NCI-H1417 (cell line): ENCODE data around the gene GFRA1.

Source experiments
- DNase-seq, 3 experiments: peaks; one replicate each; lab custom pipeline; 2025; lab: John Stamatoyannopoulos, UW

GFRA1 gene

DNA sequence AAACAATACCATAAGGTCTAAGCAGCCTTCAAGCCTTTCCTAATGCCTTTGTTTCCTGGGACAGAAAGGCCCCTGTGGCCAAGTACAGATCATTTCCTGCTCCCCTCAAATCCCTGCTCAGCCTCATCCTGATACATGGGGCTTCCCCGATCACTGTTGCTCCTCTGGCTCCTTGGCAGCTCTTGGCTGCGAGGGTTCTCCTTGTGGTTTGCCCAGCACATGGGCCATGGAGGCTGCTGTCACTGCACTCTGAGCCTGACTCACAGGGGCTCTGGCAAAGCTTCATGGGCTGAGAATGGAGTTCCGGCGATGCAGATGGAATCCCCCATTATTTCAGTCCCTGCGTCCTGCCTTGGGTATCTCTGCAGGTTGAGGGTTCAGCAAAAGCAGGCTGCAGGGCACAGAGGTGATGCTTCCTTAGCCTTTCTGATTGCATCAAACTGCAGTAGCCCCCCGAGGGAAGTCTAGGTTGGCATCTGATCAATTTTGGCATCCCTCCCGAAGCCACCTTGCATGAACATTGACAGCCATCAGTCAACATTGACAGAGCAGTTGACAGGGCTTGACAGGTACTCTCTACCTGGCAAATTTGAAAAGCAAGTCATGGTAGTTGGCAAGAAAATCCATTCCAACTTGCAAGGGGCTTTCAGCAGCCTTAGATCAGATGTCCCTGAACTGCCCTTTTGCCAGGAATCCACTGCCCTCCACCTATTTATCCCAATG lies 168.6 kb downstream of the GFRA1 start:
- DNase-seq = no peak

DNA sequence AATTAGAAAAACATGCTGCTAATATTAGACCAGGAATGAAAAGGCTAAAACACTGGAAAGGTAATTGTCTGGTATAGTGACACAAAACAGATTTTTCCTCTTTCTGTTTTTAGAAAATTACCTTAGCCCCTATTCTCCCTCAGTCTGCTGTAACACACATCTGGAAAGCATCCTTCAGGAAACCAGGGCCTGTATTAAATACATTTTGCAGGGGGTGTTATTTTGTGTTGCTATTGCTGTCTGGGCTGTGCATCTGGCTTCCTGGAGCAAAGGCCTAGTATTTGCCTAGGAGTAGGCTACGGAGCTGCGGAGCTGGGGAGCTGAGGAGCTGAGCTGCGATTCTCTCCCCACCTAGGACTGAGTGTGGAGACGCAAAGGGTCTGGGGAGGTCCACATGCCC lies 169.3 kb downstream of the GFRA1 start:
- no peak for DNase-seq

DNA sequence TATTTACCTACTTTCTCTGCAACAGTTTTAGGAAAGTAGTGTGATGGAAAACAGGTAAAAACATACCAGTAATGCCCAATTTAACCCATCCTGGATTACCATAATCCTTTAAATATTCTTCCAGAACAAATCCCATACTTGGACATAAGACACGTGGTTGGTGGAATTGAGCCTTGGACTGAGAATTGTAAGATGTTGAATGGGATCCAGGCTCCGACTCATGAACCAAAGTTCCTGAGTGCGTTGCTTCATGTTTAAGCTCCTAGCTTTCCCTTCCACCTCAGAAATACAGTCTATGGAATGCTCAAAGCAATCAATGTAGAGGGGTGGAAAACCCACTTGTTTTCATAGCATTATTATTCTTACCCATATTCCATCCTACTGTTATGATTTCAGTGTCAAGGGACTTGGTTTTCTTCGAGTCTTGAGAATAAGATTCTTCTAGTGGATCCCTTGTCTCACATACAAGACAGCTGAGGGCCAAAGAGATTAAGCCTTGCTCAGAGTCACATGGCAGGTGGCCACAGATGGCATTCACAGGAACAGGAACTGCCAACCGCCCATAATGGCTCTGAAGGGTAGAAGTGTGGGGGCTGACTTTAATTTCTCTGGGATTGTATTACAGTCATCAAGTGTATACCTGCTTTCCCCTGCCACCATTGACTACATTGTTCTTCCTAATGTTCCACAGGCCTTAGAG lies 171.2 kb downstream of the GFRA1 start:
- DNase-seq = no peak

DNA sequence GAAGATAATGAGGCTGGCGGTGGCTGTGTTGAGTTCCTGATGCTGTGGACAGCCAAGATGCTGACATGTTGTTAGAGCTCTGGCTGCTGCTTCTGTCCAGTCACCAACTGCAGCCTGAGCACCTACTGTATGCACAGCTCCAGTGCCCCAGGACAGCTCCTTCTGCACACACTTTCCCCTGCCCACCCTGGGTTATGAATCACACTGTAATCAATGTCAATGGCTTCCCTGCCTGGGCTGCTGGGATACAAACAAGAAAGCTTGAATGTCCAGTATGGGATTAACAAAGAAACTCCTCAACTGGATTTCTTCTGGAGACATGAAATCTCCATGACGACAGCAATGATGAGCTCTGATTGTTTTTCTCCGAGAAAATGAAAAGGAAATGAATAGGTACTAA lies 172.0 kb downstream of the GFRA1 start:
- no peak for DNase-seq

DNA sequence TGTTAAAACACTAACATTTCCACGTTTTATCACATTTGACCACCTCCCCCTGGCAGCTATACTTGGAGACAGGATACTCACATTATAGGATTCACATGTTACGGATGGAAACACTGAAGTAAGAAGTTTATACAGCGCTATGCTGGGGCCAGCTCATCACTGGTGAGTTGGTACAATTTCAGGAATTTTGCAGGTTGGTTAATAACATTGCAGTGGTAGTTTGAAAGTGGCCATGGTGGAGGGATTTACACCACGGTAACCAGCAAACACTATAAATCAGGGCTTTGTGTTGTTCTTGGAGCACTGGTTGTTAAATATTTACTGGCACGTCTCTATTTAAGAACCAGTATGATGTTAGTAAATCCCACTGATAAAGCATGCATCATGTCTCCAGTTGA lies 174.0 kb downstream of the GFRA1 start:
- no peak for DNase-seq

DNA sequence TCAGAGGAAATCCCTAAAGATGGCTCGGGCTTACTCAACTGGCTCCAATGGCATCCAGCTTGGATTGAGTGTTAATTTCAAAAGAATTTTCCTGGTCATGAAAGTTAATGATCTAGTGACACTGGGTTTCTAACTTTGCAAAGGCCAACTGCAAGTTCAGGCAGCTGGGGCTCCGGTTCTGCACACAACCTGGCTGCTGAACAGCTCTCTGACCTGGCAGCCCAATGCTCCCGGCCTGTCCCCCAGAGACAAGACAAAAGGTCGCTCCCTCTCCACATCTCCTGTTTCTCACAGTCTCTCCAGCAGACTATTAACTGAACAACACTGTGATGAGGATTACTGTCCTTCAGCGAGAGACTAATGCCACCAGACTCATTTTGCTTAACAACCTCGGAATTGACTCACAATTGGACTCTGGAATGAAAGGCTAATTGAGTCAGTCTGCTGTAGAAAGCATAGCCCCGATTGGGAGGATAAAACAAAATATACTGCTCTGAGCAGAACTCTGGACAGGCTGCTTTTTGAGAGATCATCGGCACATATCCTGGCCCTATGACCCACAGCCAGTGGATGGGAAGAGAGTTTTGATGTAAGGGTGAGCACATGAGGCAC lies 174.5 kb downstream of the GFRA1 start:
- DNase-seq = no peak

DNA sequence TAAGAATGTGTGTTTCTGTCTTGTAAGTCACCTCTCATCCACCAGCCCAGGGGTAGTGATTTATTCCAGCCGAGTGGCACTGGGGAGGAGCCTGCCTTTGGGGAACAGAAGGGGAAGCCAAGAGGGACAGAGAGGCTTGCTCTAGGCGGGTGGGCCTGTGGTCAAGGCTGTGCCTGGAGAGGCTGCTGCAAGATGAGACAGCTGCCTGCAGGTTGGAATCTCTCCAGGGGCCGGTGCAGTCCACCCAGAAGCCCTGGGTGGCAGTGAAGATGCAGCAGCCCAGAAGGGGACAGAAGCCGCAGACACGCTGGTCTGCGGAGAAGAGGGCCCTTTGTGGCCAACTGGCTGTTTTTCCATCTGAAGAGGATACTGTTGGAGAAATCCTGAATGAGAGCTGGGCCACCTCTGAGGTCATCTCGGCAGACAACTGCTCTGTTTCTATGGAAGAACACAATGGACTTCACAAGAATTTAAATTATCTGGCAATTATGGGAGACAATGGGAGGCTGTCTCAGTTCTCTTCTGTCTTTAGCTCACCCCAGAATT lies 175.7 kb downstream of the GFRA1 start:
- no peak for DNase-seq

DNA sequence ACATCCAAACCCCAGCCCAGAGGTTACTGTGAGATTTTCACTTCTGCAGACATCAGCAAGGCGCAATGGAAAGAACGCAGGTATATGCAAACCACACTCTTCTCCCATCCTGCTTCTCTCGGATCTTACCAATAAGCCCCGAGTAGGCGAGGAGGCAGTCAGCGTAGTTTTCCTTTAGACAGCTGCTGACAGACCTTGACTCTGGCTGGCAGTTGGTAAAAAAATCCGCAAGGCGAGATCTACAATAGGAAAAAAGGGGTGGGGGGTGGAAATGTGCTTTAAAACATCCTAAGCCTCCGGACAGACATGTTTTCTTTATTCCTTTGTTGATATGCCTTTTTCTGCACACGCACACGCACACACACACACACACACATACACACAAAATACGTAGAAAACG lies 176.5 kb downstream of the GFRA1 start:
- DNase-seq = no peak

DNA sequence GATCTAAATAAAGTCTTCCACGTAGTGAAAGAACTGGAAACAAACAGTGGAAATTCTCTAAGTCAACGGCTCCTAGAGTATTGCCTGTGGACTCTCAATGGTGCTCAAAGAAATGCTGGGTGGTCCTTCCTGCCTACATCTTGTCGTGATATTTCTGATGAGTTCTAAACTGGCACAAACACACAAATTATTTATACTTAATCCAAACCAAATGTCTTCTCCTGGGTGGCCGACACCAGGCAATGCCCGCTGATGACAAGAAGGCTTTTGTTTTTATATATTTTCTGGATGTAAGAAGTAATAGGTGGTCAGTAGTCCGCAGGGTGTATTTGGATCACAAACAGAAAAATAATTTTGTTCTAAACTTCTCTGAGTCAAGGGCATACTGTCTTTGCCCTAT lies 178.7 kb downstream of the GFRA1 start:
- DNase-seq = no peak

DNA sequence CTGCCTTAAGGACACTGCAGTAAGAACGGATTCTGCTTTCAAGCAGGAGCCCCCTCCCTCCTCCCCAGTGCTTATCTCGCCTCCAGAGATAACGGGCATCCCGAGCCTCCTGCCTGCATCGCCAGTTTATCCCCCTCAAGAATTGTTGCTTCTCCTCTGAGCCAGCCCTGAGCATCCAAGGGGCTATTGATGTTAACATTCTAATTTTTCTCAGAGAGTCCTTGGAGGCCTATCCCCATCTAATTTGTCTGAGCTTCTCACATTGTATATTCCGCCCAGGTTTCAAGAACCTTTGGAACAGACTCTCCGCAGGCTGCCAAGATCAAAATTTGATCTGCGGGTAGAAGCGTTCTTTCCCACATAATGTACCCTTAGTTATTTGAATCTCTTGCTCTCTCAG lies 180.0 kb downstream of the GFRA1 start:
- DNase-seq = no peak

DNA sequence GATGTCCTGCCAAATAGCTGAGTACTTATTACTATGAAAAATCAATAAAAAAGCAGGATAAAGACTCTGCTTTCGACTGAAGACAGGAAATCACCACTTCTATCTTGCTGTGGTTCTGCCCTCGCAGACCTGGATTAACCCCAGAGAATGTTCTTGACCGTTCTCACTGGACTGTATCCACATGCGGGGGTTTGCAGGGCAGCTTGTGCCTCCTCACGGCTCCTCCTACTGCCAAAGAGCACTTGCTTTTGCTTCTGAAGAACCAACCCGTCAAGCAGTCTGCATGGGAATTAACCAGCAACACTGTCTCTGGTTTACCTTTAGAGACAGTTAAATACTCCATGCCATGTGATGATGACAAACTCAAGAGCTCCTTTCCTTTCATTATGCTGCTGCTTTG lies 184.0 kb downstream of the GFRA1 start:
- no peak for DNase-seq

DNA sequence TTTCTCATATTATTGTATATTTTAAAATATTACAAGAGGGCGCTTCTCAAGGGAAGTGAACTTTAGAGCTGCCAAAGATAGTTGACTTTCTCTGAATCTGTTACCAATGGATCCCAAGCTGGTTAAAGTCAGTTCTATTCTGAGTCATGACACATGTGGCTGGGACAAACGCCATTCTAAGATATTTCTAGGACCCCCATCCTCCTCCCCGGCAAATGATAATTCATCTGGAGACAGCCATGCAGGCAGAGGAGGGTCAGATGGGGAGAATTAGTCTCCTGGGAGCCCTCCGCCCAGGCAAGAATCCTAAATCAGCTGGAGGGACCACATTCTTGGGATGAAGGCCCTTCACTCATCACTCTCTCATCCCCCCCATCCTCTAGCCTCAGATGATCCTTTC lies 187.7 kb downstream of the GFRA1 start:
- DNase-seq = no peak

DNA sequence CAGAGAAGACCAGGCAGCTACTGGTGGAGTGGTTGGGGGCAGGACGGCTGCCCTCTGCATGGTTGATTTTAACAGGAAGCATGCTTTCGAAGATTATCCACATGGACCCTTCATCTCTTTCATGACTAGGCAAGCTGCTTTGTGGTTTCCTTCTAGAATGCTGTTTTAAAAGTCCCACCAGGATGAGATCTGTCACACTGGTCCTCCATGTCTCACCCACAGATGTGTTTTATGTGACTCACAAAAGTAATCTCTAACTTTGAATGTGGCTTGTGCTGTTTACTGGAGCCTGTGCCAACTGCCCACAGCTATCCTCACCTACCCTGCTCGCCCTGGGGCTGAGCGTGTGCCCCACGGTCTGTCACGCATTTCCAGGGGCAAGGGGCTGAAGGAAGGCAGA lies 188.8 kb downstream of the GFRA1 start:
- no peak for DNase-seq

DNA sequence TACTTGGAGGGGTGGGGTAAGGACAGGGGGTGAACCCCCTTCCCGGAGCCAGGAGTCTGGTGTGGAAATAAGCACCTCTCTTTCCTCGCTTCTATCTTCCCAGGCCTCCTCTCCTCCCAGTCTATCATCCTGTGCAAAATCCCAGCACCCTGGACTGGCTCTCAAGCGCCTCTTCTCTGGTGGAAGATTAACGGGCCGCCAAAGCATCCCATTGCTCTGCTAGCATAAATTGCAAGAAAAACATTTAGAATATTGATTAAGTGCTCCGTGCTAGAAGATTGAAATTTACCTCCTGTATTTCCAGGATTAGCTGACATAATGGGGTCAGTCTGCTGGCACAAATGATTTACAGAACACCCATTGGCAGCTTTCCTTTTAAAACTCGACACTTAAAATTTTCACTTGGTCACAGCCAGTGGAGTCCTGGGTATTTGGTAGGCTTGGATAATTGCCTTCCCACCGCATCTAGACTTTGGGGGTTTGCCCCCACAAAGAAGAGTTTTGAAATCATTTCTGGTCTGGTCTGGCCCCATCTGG lies 189.7 kb downstream of the GFRA1 start:
- DNase-seq = no peak

DNA sequence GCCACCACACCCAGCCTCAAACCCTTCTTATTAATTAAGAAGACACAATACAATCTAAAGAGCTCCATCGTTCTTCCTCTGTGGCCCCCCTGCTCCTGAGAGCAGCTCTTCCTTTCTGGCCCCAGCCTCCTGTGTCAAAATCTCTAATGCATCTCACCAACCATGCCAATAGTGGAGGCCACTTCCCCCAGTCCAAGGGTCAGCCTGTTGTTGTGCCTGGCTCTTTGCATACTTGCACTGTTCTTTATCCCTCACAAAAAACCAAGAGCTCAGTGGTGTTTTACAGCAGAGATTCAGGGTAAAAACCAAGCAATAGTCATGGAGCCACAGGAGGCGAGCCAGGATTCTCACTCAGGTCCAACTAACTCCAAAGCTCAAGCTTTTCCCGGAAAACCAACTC lies 190.2 kb downstream of the GFRA1 start:
- no peak for DNase-seq

DNA sequence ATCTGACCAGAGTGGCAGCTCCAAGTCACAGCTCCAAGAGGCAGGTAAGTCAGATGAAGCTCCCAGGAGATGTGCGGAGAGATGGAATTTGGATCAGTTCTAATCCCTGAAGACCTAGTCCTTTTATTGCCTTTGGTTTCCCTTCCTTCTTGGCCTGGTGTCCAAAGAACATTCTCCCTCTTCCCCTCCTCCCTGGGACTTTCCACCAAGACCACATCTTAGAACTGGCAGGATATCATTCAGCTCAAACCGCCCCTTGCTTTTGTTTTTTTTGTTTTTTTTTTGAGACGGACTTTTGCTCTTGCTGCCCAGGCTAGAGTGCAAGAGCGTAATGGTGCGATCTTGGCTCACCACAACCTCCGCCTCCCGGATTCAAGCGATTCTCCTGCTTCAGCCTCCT lies 190.8 kb downstream of the GFRA1 start:
- DNase-seq = no peak

DNA sequence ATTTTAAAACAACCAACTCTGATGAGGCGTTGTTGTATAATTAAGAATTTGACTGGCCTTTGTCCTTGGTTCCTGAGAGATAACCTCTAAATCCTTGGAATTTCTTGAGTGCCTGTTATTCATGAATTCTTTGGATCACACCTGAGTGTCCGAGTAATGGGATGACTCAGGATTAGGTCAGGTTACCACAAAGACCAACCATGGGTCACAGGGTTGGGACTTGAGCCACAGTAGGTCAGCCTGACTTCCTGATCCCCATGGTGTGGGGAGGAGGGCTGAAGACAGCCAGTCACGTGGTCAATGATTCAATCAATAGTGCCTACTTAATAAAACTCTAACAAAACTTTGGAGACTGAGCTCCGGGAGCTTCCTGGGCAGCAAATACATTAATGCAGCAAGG lies 192.5 kb downstream of the GFRA1 start:
- no peak for DNase-seq

DNA sequence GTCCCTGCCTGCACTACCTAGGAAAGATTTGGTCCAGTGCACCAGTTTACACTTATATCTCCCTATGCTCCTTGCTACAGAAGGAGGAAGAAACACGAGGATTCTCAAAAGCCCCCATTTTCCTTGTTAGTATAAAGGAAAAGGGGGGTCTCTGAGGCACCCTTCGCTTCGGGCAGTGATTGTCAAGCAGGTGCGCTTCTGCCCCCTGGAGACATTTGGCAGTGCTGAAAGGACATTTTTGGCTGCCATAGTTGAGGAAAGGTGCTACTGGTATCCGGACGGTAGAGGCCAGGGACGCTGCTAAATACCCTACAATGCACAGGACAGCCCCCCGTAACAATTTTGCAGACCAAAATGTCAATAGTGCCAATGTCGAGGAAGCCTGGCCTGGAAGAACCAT lies 193.7 kb downstream of the GFRA1 start:
- no peak for DNase-seq

DNA sequence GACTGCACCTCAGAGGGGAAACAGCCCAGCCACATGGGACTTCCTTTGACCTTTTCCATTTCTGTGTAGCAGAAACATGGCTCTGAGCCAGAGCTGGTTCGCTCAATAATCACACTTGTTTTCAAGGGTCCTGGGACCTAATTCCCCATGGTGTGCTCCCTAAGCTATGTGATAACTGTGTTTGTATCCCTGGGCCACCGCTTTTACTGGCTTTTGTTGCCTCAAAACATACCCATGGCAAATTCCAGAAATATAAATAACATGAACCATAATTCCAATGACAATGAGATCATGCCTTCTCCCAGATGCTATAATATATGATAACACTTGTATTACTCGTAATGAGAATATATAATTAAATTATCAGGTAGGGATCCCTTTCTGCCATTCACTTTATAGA lies 196.4 kb downstream of the GFRA1 start:
- DNase-seq = no peak

DNA sequence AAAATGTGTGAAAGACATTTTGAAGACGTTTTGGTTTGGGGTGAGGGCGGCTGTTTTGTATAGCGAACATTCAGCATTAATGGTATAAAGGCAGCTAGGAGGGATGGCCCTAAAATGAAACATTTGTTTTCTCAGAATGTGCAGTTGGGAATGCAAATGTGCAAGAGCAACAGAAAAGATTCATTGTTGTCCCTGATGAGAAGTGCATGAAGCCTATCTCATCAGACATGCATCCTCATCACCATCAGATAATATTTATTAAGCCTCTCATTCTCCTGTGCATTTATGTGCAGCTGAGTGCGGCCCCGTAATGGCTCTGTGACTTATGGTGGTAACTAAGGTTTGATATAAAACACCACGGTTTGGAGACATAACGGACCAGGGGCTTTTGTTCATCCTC lies 199.5 kb downstream of the GFRA1 start:
- DNase-seq = no peak

DNA sequence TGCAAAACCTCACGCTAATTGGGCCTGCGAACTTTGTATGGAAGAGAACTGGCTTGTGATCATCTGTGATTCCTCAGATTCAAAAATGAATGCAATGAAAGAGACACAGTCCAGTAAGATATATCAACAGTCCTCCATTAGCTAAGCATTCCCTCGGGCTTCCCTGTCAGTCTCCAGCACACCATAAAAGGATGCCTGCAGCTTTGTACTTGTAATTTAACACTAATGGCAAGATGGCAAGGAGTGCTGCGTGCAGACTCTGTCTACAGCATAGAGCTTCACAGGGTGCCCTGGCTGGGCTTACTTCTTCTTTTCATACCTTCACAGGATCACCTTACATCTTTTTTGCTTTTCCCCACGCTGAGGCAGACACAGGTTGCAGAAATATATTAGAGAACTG lies 200.0 kb downstream of the GFRA1 start:
- DNase-seq = peak; percentile 0 to 60 (median 17)

DNA sequence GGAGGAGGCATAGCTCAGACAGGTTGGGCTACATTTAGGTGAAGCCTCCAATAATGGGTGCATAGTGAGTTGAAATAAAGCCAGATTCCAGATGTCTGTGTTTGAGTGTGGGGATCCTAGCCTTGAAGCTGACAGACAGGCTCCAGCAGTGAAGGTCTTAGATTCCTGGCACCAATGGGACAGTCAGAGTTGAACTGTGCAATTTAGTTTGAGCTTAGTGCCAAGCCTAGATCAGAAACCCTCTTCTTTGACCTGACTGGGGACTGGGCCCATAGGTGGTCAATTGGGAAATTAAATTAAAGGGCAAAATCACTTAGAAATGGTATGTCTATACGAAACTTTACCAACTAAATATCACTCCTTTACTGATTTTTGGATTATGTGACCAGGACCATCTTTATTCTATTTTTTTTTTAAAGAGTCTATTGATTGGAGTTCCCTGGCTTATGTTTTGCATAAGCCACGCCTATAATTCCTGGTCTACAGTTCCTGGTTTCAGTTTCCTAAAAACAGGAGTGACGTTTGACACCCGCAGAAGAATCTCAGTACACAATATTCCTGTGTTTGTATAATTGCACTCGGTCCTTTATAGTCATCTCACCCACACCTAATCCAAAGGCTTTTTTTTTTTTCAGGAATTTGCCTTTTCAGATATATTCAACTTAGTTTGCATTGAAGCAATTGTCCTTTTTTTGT lies 201.4 kb downstream of the GFRA1 start:
- no peak for DNase-seq
